BE2C (cell line): ENCODE results near the gene OR5K4. TPM values are rescaled to one million over a fixed set of nuclear protein-coding genes. Genes with fewer than 3 reads are reported as not detected.

Experiments used
- DNase-seq: peaks from one replicate; pipeline ENCODE4 v3.0.0-alpha.2; 2020
- H3K27me3 ChIP-seq: fragments of 250-450 bp; sonication (Bioruptor Pico); 2 replicates; pipeline ENCODE4 v1.5.1; 2020; ENCODE audit warnings: mild to moderate bottlenecking
- H3K36me3 ChIP-seq: fragments of 250-450 bp; sonication (Bioruptor Pico); 2 replicates; pipeline ENCODE4 v1.5.1; 2020; ENCODE audit warnings: mild to moderate bottlenecking
- H3K4me1 ChIP-seq: fragments of 250-450 bp; sonication (Bioruptor Pico); 2 replicates; pipeline ENCODE4 v1.5.1; 2020
- H3K4me3 ChIP-seq: 2 replicates; pipeline ENCODE4 v1.5.1; 2011; ENCODE audit warnings: low read depth, low read length
- H3K9me3 ChIP-seq: fragments of 250-450 bp; sonication (Bioruptor Pico); 2 replicates; pipeline ENCODE4 v1.5.1; 2020
- CTCF ChIP-seq: IDR thresholded peaks from 2 replicates; pipeline ENCODE4 v1.5.1; 2012; ENCODE audit warnings: mild to moderate bottlenecking, low read depth, low read length
- polyA plus RNA-seq: library from polyadenylated mRNA; unstranded; fragments of >200 nt; gene quantifications from one replicate; pipeline ENCODE4 v1.2.1, GENCODE V29; 2012; ENCODE audit warnings: low read depth, missing spikeins; ENCODE audit not compliant: insufficient read length, insufficient read depth

OR5K4 gene
- not detected for polyA plus RNA-seq

GRCh38 chr3:98353554-98353953 is at the start of gene OR5K4:
Gene OR5K4 (plus strand): TSS chr3:98353854. CDS start chr3:98353854, 0 bp downstream.
- Histone ChIP-seq H3K4me3 (no peak within 1 kb of the TSS), H3K36me3 (no peaks in the 10 kb centered on the region), H3K27me3 (peaks cover 13% of the 10 kb centered on the region; the same call in 1 of the 2 replicates), H3K4me1 (no peaks in the 10 kb centered on the region), H3K9me3 (no peaks in the 10 kb centered on the region)
- no peak for DNase-seq
- TF ChIP-seq CTCF, result no peak

- H3K9me3 ChIP-seq, result no peaks in the 10 kb centered on the region
- no peak overlapping the region for H3K4me3 ChIP-seq
- no peaks in the 10 kb centered on the region for H3K36me3 ChIP-seq
- peaks cover 8% of the 10 kb centered on the region for H3K27me3 ChIP-seq
- TF ChIP-seq CTCF, result no peak
- no peaks in the 10 kb centered on the region for H3K4me1 ChIP-seq
- no peak for DNase-seq
These were observed 31.6 kb upstream of the OR5K4 start for GRCh38 chr3:98322101-98322500.

- Histone ChIP-seq H3K9me3 (no peaks in the 10 kb centered on the region), H3K4me3 (no peak overlapping the region), H3K36me3 (no peaks in the 10 kb centered on the region), H3K4me1 (no peaks in the 10 kb centered on the region), H3K27me3 (peaks cover 8% of the 10 kb centered on the region)
- no peak for TF ChIP-seq CTCF
- no peak for DNase-seq
These were observed 31.0 kb upstream of the OR5K4 start for GRCh38 chr3:98322686-98323085.

GRCh38 chr3:98323425-98323824 is 30.2 kb upstream of the OR5K4 start:
- Histone ChIP-seq H3K36me3 (no peaks in the 10 kb centered on the region), H3K9me3 (no peaks in the 10 kb centered on the region), H3K4me1 (no peaks in the 10 kb centered on the region), H3K4me3 (no peak overlapping the region), H3K27me3 (peaks cover 8% of the 10 kb centered on the region)
- no peak for TF ChIP-seq CTCF
- DNase-seq, result no peak

GRCh38 chr3:98325055-98325454 is 28.6 kb upstream of the OR5K4 start:
- no peak for DNase-seq
- Histone ChIP-seq H3K4me3 (no peak overlapping the region), H3K27me3 (peaks cover 8% of the 10 kb centered on the region), H3K4me1 (no peaks in the 10 kb centered on the region), H3K9me3 (no peaks in the 10 kb centered on the region), H3K36me3 (no peaks in the 10 kb centered on the region)
- no peak for TF ChIP-seq CTCF

GRCh38 chr3:98326105-98326893 is 27.4 kb upstream of the OR5K4 start:
- TF ChIP-seq CTCF, result no peak
- H3K4me3 ChIP-seq, result no peak overlapping the region
- H3K9me3 ChIP-seq, result no peaks in the 10 kb centered on the region
- no peak for DNase-seq
- no peaks in the 10 kb centered on the region for H3K36me3 ChIP-seq
- H3K27me3 ChIP-seq, result peaks cover 8% of the 10 kb centered on the region
- no peaks in the 10 kb centered on the region for H3K4me1 ChIP-seq
